Psoas muscle (tissue), 8 donors: ENCODE data around the gene GRAP2. TPM values are rescaled to one million over a fixed set of nuclear protein-coding genes. Genes with fewer than 3 reads are reported as not detected.

ENCODE experiments used
- ATAC-seq, 4 donors: fragments of 200-7000 bp; cut with Tn5 transposase; one replicate each; pipeline ENCODE4 v1.9.1; 2020; ENCODE audit warnings: moderate library complexity in 3 of 4, mild to moderate bottlenecking in 2 of 4
- DNase-seq, 2 donors: peaks; one replicate each; pipeline ENCODE4 v3.0.0-alpha.2; 2020
- H3K27ac ChIP-seq: fragments of 200-600 bp; one replicate; pipeline ENCODE4 v1.8.0; 2022
- H3K27me3 ChIP-seq, 3 donors: fragments of 200-600 bp in 1 of 3; one replicate each; pipeline versions ENCODE4 v1.6.1 to v1.8.0; 2013 to 2022; ENCODE audit warnings: low read length in 2 of 3, mild to moderate bottlenecking in 2 of 3, moderate library complexity in 1 of 3; ENCODE audit not compliant: insufficient read depth in 3 of 3
- H3K36me3 ChIP-seq, 2 donors: fragments of 200-600 bp in 1 of 2; one replicate each; pipeline versions ENCODE4 v1.6.1 to v1.8.0; 2013 to 2022; ENCODE audit warnings: low read depth in 1 of 2, mild to moderate bottlenecking in 1 of 2, moderate library complexity in 1 of 2; ENCODE audit not compliant: insufficient read depth in 1 of 2
- H3K4me1 ChIP-seq: fragments of 200-600 bp; one replicate; pipeline ENCODE4 v1.8.0; 2022
- H3K4me3 ChIP-seq: fragments of 200-600 bp; one replicate; pipeline ENCODE4 v1.8.0; 2022; ENCODE audit warnings: mild to moderate bottlenecking
- H3K9me3 ChIP-seq: fragments of 200-600 bp; one replicate; pipeline ENCODE4 v1.8.0; 2022
- WGBS, 3 donors: extraction: QIAGEN DNeasy Blood & Tissue Kit; methylation state at CpG; one replicate each; pipeline versions ENCODE4 v1.1.6 to v1.1.7; 2013; 5-methylcytosine and 5-hydroxymethylcytosine counted together
- intact Hi-C, 2 donors: fragments of 100-400 bp; cut with DNase I; formaldehyde crosslinking; loops; one replicate each; pipeline versions ENCODE4 v1.11.0 to v1.14.2; 2022
- polyA plus RNA-seq, 3 donors: library from polyadenylated mRNA; stranded (reverse); fragments of 200-250 nt; gene quantifications; one replicate each; pipeline ENCODE4 v1.2.3, GENCODE V29; 2013
- total RNA-seq, 4 donors: library from RNA; stranded (reverse); fragmentation: NEBNext Ultra II Directional in 2 of 4; extraction: Animal tissue kit (Norgen Biotek cat#: 25700) in 2 of 4; gene quantifications; one replicate each; pipeline versions ENCODE4 v1.2.1 to v1.2.4, GENCODE V29; 2021 to 2023
- TF ChIP-seq, protein P1 (sequence below): fragments of 200-600 bp; IDR thresholded peaks from one replicate; pipeline ENCODE4 v1.8.0; 2022; ENCODE audit warnings: antibody characterized with exemption
- donor health status: healthy with polysubstance abuse.
- donor health status: DM: no; HTN: no; CAD: no; lungs with moderate emphysema.
- donor health status: Bipolar disorder and iron deficiency.
- donor health status: healthy.
- donor health status: DM: yes; HTN: yes; CAD: no.
- donor health status: DM: no; HTN: no; CAD: no.
- donor health status: DM: no; HTN: no; CAD: no.
- donor health status: DM: yes; HTN: yes; CAD: no.

GRAP2 gene
- total and polyA plus RNA-seq, 7 donors = 0.18 to 0.88 (median 0.33) TPM

DNA sequence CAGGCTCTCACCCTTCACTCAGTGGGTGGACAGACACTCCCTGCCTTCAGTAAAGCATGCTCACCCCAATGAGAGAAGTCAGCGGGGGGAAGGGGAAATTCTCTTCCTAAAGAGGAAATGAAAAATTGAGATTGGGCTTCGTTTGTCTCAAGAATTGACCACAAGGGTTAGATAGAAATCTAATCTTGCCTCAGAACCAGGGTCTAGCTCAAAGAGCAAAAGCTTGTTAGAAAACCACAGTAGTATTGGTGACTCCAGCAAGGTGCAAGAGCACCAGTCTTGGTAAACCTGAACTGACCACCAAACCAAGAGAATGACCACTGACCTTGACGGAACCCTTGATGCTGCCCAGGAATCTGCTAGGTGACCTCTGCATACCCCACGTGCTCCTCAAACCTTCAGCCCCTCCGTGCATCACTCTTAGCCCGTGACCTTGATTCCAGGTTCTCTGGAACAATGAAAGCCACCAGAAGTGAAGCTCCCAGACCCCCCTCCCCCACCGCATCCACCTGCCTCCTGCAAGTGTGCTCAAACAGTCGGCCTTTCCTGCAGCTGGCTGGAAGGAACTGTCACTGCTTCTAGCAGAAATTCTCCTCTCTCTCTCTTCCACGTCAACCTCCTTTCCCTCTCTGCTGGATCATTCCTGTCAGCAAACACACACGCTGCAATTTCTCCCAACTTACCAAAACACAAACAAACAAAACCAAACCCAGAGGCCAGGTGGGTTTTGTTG, 56.2 kb downstream of the GRAP2 start:
- Histone ChIP-seq H3K9me3 (no peaks in the 10 kb centered on the region), H3K4me1 (no peaks in the 10 kb centered on the region), H3K4me3 (no peak overlapping the region), H3K27me3 (peaks cover 0 to 6% (median 0%) of the 10 kb centered on the region in 3 donors), H3K36me3 (no peaks in the 10 kb centered on the region), H3K27ac (no peak overlapping the region)
- DNase-seq (no peak), ATAC-seq (no peak)
- WGBS, 3 donors = 62 to 69% (median 66%) methylated on average over 10 of the region's 10 CpGs
- TF ChIP-seq, protein P1, sequence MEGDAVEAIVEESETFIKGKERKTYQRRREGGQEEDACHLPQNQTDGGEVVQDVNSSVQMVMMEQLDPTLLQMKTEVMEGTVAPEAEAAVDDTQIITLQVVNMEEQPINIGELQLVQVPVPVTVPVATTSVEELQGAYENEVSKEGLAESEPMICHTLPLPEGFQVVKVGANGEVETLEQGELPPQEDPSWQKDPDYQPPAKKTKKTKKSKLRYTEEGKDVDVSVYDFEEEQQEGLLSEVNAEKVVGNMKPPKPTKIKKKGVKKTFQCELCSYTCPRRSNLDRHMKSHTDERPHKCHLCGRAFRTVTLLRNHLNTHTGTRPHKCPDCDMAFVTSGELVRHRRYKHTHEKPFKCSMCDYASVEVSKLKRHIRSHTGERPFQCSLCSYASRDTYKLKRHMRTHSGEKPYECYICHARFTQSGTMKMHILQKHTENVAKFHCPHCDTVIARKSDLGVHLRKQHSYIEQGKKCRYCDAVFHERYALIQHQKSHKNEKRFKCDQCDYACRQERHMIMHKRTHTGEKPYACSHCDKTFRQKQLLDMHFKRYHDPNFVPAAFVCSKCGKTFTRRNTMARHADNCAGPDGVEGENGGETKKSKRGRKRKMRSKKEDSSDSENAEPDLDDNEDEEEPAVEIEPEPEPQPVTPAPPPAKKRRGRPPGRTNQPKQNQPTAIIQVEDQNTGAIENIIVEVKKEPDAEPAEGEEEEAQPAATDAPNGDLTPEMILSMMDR = no peak
- intact Hi-C loops = no loop called here

DNA sequence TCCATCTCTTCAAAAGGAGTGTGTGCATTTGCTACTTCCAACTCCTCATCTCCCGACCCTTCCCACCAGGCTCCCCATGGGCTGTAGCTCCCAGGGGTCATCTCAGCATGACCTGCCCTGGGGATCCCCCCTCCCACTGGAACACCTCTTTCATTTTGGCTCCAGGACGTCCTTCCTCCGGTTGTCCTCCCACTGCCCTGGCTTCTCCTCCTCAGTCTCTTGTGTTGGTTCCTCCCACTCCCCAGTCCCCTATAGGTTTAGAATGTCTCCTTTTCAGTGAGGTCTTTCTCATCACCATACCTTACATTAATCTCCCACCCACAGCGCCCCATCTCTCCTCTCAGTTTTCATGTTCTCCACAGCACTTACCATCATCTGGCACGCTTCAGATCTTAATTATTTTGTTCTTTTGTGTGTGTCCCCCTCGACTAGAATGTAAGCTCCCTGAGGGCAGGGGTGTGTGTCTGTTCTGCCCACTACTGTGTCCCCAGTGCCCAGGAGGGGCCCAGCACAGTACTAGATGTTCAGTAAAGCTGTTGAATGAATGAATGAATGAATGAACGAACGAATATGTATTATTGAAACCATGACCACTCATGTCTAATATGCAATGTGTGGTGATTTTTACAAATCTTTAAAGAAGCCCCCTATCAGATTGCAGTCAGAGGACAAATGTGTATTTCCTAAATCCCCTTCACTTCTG, 57.3 kb downstream of the GRAP2 start:
- intact Hi-C loops = no loop called here
- peaks cover 0 to 6% (median 0%) of the 10 kb centered on the region in 3 donors for H3K27me3 ChIP-seq
- no peak for DNase-seq
- TF ChIP-seq, protein P1 = no peak
- no peak overlapping the region for H3K4me3 ChIP-seq
- no peak overlapping the region for H3K27ac ChIP-seq
- 78 to 80% (median 80%) methylated on average over 8 of the region's 8 CpGs for WGBS, 3 donors
- H3K4me1 ChIP-seq = no peaks in the 10 kb centered on the region
- no peak for ATAC-seq
- no peaks in the 10 kb centered on the region for H3K36me3 ChIP-seq
- H3K9me3 ChIP-seq = no peaks in the 10 kb centered on the region

DNA sequence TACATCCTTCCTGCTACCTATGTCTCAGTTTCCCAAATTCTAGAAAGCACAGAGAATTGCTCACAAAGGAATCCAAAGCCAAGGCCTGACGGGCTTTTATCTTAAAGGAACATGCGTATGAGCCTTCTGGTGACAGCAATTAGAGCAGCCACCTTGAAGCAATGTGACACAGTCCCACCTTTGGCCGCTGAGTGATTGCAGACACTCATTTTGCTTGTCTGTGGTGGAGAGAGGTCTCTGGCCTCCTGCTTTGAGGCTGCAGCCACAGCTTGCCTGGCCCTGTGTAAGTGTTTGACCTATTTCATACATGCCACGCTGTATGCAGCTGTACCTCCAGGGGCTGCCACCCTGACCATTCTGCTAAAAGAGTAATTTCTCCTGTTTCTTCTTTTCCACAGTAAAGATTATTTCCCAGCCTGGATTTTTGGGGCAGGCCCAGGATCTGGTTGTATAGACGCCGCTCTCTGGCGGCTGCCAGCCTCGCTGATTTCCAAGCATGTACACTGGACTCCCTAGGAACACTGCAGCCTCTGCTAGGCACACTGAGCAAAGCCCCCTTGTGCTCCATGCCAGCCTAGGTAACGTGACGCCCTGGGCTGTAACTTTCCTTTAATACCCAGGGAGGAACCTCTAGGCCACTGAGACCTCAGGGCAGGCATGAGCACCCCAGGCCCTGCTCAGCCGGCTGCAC, 58.2 kb downstream of the GRAP2 start:
- intact Hi-C loops = no loop called here
- TF ChIP-seq, protein P1 = no peak

DNA sequence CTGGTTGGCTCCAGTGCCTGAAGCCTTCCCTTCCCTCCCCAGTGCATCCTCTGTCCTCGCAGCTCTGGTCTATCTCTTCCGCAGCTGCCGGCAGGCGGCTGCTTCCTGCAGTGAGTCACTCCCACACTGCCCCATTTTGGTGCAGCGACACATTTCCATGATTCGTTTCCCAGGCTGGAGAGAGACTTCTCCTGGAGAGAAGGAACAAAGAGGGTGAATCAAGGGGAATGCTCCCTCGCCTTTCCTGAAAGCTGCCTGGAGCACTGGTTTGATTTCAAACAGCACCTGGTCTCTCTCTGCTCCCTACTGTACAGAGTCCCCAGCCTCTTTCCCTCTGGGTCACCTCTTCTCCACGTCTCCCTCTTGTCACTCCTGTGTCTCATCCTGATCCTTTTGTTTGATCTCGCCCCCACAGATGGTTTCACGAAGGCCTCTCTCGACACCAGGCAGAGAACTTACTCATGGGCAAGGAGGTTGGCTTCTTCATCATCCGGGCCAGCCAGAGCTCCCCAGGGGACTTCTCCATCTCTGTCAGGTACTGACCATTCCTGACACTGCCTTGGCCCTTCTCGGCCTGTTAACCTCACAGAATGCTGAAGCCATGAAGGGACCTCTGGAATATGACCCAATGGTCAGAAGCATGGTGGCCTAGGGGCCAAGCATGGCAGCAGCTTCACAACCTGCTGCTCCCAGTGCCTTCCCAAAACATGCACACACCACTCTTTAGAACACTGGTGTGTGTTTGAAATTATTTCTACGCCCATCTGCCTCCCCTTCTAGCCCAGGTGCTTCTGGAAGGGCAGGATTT, 59.0 kb downstream of the GRAP2 start, which contains the start of gene TMA7B:
Gene TMA7B (plus strand): TSS at position 758 of the 808 bp plus-strand sequence. CDS start 3,978 bp downstream, outside the sequence.
- ATAC-seq (peak in 1 of 4 donors; percentile 53), DNase-seq (no peak)
- intact Hi-C loops = loop anchor here in 1 of 2 donors (10.0 kb wide), 1 partner anchor 385 kb away; the partner anchor contains the start of gene CACNA1I
- Histone ChIP-seq H3K36me3 (no peaks in the 10 kb centered on the region), H3K9me3 (no peaks in the 10 kb centered on the region), H3K4me1 (no peaks in the 10 kb centered on the region), H3K4me3 (no peak within 1 kb of the TSS), H3K27me3 (peaks cover 0 to 6% (median 0%) of the 10 kb centered on the region in 3 donors), H3K27ac (no peak within 1 kb of the TSS)
- 48 to 67% (median 63%) methylated on average over 14 of the region's 14 CpGs for WGBS, 3 donors
- TF ChIP-seq, protein P1 = peak; percentile 11

More for the DNA sequence above, 58.2 kb downstream of the GRAP2 start:
- H3K9me3 ChIP-seq = no peaks in the 10 kb centered on the region
- no peaks in the 10 kb centered on the region for H3K4me1 ChIP-seq
- WGBS, 3 donors = 79 to 80% (median 80%) methylated on average over 11 of the region's 11 CpGs
- no peak overlapping the region for H3K4me3 ChIP-seq
- peaks cover 0 to 6% (median 0%) of the 10 kb centered on the region in 3 donors for H3K27me3 ChIP-seq
- ATAC-seq (no peak), DNase-seq (no peak)
- no peak overlapping the region for H3K27ac ChIP-seq
- H3K36me3 ChIP-seq = no peaks in the 10 kb centered on the region
